ENCODE results near the gene CERS1. TPM values are rescaled to one million over a fixed set of nuclear protein-coding genes. Genes with fewer than 3 reads are reported as not detected.

CERS1 gene
- total RNA-seq, 1 donor: 1.3 TPM

GRCh38 chr19:18850471-18851375, 45.2 kb downstream of the CERS1 start:
- no peak for TF ChIP-seq CTCF (IDR thresholded peaks at IDR 0.05; ENCODE audit: insufficient read depth, low read depth, low read length)
- no peak overlapping the region for H3K4me3 ChIP-seq (ENCODE audit: low read depth, low read length)
- DNase-seq (ENCODE audit: low read depth): no peak

GRCh38 chr19:18849838-18850400, 46.0 kb downstream of the CERS1 start:
- TF ChIP-seq CTCF (IDR thresholded peaks at IDR 0.05; ENCODE audit: insufficient read depth, low read depth, low read length): no peak

GRCh38 chr19:18848878-18849661, 46.9 kb downstream of the CERS1 start:
- DNase-seq (ENCODE audit: low read depth): peak; percentile 56
- no peak overlapping the region for H3K4me3 ChIP-seq (ENCODE audit: low read depth, low read length)
- TF ChIP-seq CTCF (IDR thresholded peaks at IDR 0.05; ENCODE audit: insufficient read depth, low read depth, low read length): no peak

More at GRCh38 chr19:18849838-18850400, 46.0 kb downstream of the CERS1 start:
- peak; percentile 27 for DNase-seq (ENCODE audit: low read depth)
- H3K4me3 ChIP-seq (ENCODE audit: low read depth, low read length): no peak overlapping the region

GRCh38 chr19:18847549-18848463, 48.2 kb downstream of the CERS1 start:
- TF ChIP-seq CTCF (IDR thresholded peaks at IDR 0.05; ENCODE audit: insufficient read depth, low read depth, low read length): no peak

GRCh38 chr19:18846862-18847548, 49.0 kb downstream of the CERS1 start:
- no peak overlapping the region for H3K4me3 ChIP-seq (ENCODE audit: low read depth, low read length)
- peak; percentile 79 for DNase-seq (ENCODE audit: low read depth)
- TF ChIP-seq CTCF (IDR thresholded peaks at IDR 0.05; ENCODE audit: insufficient read depth, low read depth, low read length): peak; percentile 90

More at GRCh38 chr19:18847549-18848463, 48.2 kb downstream of the CERS1 start:
- peak; percentile 70 for DNase-seq (ENCODE audit: low read depth)
- H3K4me3 ChIP-seq (ENCODE audit: low read depth, low read length): no peak overlapping the region
